ENCODE data around the gene DDX51. TPM values are rescaled to one million over a fixed set of nuclear protein-coding genes. Genes with fewer than 3 reads are reported as not detected.

DDX51 gene
- total and polyA plus RNA-seq, 2 of the 13 experiments (the other 11 are each of a cell fraction or from before 2014, with no cell fraction given) = 10.1 TPM

DNA sequence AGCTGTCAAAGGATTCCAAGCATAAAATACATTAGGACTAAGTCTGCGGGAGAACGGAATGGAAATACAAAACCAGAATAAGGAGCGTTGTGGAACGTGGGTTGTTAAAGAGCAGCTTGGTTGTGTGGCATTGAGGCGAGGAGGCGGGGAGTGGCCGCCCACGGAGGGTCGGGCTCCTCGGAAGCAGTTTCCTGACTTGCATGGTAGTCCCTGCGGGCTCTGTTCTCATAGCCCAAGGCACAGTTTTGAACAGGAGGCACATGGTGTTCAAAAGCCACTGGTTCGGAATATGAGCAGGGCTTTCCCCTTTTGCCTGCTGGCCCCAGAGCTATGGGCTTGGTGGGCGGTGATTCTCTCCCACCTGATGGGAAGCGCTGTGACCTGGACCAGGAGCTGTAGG is 12.2 kb downstream of the DDX51 start:
- H3K9ac ChIP-seq (ENCODE audit: insufficient read depth, low read depth, low read length) = no peak overlapping the region
- TF ChIP-seq, protein P1, sequence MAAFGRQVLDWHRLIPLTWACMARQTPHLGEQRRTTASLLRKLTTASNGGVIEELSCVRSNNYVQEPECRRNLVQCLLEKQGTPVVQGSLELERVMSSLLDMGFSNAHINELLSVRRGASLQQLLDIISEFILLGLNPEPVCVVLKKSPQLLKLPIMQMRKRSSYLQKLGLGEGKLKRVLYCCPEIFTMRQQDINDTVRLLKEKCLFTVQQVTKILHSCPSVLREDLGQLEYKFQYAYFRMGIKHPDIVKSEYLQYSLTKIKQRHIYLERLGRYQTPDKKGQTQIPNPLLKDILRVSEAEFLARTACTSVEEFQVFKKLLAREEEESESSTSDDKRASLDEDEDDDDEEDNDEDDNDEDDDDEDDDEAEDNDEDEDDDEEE (CRISPR knock-in tag; IDR thresholded peaks at IDR 0.05) = no peak
- TF ChIP-seq POLR2G (IDR thresholded peaks at IDR 0.05; ENCODE audit: low read depth, low read length) (0 out of 2 replicates have a peak, but pooled peaks have one; percentile 32), TEAD3 (CRISPR knock-in tag; optimal IDR thresholded peaks at IDR 0.05; ENCODE audit: borderline replicate concordance) (no peak)
- TF ChIP-seq, protein P2, sequence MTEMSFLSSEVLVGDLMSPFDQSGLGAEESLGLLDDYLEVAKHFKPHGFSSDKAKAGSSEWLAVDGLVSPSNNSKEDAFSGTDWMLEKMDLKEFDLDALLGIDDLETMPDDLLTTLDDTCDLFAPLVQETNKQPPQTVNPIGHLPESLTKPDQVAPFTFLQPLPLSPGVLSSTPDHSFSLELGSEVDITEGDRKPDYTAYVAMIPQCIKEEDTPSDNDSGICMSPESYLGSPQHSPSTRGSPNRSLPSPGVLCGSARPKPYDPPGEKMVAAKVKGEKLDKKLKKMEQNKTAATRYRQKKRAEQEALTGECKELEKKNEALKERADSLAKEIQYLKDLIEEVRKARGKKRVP (CRISPR knock-in tag; IDR thresholded peaks at IDR 0.05) = no peak
- TF ChIP-seq, protein P3, sequence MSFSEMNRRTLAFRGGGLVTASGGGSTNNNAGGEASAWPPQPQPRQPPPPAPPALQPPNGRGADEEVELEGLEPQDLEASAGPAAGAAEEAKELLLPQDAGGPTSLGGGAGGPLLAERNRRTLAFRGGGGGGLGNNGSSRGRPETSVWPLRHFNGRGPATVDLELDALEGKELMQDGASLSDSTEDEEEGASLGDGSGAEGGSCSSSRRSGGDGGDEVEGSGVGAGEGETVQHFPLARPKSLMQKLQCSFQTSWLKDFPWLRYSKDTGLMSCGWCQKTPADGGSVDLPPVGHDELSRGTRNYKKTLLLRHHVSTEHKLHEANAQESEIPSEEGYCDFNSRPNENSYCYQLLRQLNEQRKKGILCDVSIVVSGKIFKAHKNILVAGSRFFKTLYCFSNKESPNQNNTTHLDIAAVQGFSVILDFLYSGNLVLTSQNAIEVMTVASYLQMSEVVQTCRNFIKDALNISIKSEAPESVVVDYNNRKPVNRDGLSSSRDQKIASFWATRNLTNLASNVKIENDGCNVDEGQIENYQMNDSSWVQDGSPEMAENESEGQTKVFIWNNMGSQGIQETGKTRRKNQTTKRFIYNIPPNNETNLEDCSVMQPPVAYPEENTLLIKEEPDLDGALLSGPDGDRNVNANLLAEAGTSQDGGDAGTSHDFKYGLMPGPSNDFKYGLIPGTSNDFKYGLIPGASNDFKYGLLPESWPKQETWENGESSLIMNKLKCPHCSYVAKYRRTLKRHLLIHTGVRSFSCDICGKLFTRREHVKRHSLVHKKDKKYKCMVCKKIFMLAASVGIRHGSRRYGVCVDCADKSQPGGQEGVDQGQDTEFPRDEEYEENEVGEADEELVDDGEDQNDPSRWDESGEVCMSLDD (CRISPR knock-in tag; IDR thresholded peaks at IDR 0.05; ENCODE audit: borderline replicate concordance) = no peak
- no peaks in the 10 kb centered on the region for H3K9me3 ChIP-seq (ENCODE audit: low read length)
- no peak for FAIRE-seq
- POLR2A ChIA-PET = no interaction called here
- no peak overlapping the region for H2AFZ ChIP-seq (ENCODE audit: low read length)
- H3K79me2 ChIP-seq (ENCODE audit: insufficient read depth, low read length) = no peaks in the 10 kb centered on the region
- intact Hi-C loops (cut with micrococcal nuclease; ENCODE audit: unreplicated experiment) (no loop called here), in situ Hi-C loops (cut with HindIII; ENCODE audit: extremely low pct_ligation_motif_present, low pct_unique_long_range_greater_than_20kb) (no loop called here)
- no peak for ATAC-seq
- CTCF ChIA-PET (ENCODE audit: low intra/inter-chr PET ratio, low total read pairs) = no interaction called here
- H3K36me3 ChIP-seq (replicated peaks in 1 of 2; ENCODE audit: control insufficient read depth in 1 of 2, insufficient read depth in 2 of 2, low read length in 2 of 2) = peaks cover 2 to 12% of the 10 kb centered on the region in 2 experiments; a peak in 4 of 5 replicates
- no peak overlapping the region for H3K4me3 ChIP-seq (replicated peaks in 1 of 3; ENCODE audit: insufficient read depth in 1 of 3, low read depth in 2 of 3, low read length in 3 of 3)
- no peak for DNase-seq (ENCODE audit: low spot score)
- no peak overlapping the region for H3K4me2 ChIP-seq (ENCODE audit: low read depth, low read length)
- no peaks in the 10 kb centered on the region for H3K4me1 ChIP-seq (ENCODE audit: insufficient read depth, low read length)
- BruUV-seq (replicated peaks) = no TSS peak
- H4K20me1 ChIP-seq (ENCODE audit: insufficient read depth, low read length) = no peaks in the 10 kb centered on the region
- WGBS (ENCODE audit: low lambda C conversion rate) = 94% methylated on average over 13 of the region's 14 CpGs
- no peaks in the 10 kb centered on the region for H3K27me3 ChIP-seq (ENCODE audit: control insufficient read depth in 1 of 2, insufficient read depth in 2 of 2, low read length in 2 of 2)
- H3K27ac ChIP-seq (ENCODE audit: extremely low read length, insufficient read depth, low read length) = no peak overlapping the region
